ENCODE results near the gene CRYBA1. TPM values are rescaled to one million over a fixed set of nuclear protein-coding genes. Genes with fewer than 3 reads are reported as not detected.
A peak's percentile ranks its signal among the peaks of the same experiment; 100 is the strongest.
"Not testable (repeated sequence)": the region's sequence is repeated elsewhere in the genome, so short reads cannot be mapped to it uniquely, and the experiment has no call there.

Gene CRYBA1
- total and polyA plus RNA-seq, 2 of the 8 experiments (the other 6 are each of a cell fraction or from before 2014, with no cell fraction given): not detected

- TF ChIP-seq ASH2L (IDR thresholded peaks at IDR 0.05; ENCODE audit: low read length): peak; percentile 35
- TF ChIP-seq SRF (IDR thresholded peaks at IDR 0.05; ENCODE audit: low read depth, low read length): no peak
- TF ChIP-seq PHF8 (conservative IDR thresholded peaks at IDR 0.05; ENCODE audit: low read depth, low read length): no peak
- no peak for TF ChIP-seq RBBP5 (IDR thresholded peaks at IDR 0.05; ENCODE audit: borderline replicate concordance, low read depth, low read length)
- no peak for TF ChIP-seq JUND (IDR thresholded peaks at IDR 0.05; ENCODE audit: low read length)
- TF ChIP-seq EZH2 (IDR thresholded peaks at IDR 0.05; ENCODE audit: low read depth, low read length, severe bottlenecking): no peak
- no peak for TF ChIP-seq SIRT6 (IDR thresholded peaks at IDR 0.05; ENCODE audit: low read length)
- no peak for TF ChIP-seq RNF2 (IDR thresholded peaks at IDR 0.05; ENCODE audit: borderline replicate concordance, low read depth, low read length, missing control alignments, poor library complexity, severe bottlenecking)
- no peak for TF ChIP-seq SP2 (IDR thresholded peaks at IDR 0.05; ENCODE audit: low read length)
- TF ChIP-seq SIX5 (IDR thresholded peaks at IDR 0.05; ENCODE audit: low read depth, low read length): no peak
Measured at GRCh38 chr17:29219378-29220047, 27.1 kb upstream of the CRYBA1 start (continued).

- not testable (repeated sequence) for H3K4me3 ChIP-seq (ENCODE audit: extremely low read depth in 1 of 4, insufficient read depth in 2 of 4, low read depth in 3 of 4, low read length in 4 of 4); FAIRE-seq; H3K9me3 ChIP-seq (ENCODE audit: insufficient read depth in 2 of 2, low read depth in 1 of 2, low read length in 1 of 2); H2BK12ac ChIP-seq (ENCODE audit: low read depth, low read length); DNase-seq (ENCODE audit: low read depth in 1 of 2, low spot score in 2 of 2); H3K4me2 ChIP-seq (ENCODE audit: insufficient read depth in 1 of 2, low read depth in 2 of 2, low read length in 2 of 2); H2BK15ac ChIP-seq (ENCODE audit: low read length); H3K18ac ChIP-seq (ENCODE audit: extremely low read depth, low read length); H3K56ac ChIP-seq (replicated peaks; ENCODE audit: insufficient read length, low read depth, low read length); H4K91ac ChIP-seq (replicated peaks; ENCODE audit: insufficient read length, low read length); H2AK5ac ChIP-seq (ENCODE audit: low read depth, low read length); H3K23me2 ChIP-seq (ENCODE audit: low read depth, low read length); H3K14ac ChIP-seq (ENCODE audit: insufficient read length); H2BK120ac ChIP-seq (replicated peaks; ENCODE audit: low read depth, low read length); H2BK5ac ChIP-seq (ENCODE audit: low read depth, low read length); H3K79me2 ChIP-seq (ENCODE audit: control insufficient read depth in 1 of 2, insufficient read depth in 2 of 2, low read length in 2 of 2); H3K9ac ChIP-seq (replicated peaks in 1 of 4; ENCODE audit: extremely low read depth in 1 of 4, low read depth in 3 of 4, low read length in 3 of 4); H3K79me1 ChIP-seq (ENCODE audit: low read depth, low read length); H3K27me3 ChIP-seq (replicated peaks in 1 of 4; ENCODE audit: control insufficient read depth in 3 of 4, extremely low read depth in 1 of 4, insufficient read depth in 3 of 4, low read length in 3 of 4); H2AFZ ChIP-seq (ENCODE audit: low read length); H2BK20ac ChIP-seq (ENCODE audit: low read length); H4K8ac ChIP-seq (ENCODE audit: extremely low read depth, insufficient read depth, low read length); H3K23ac ChIP-seq (ENCODE audit: insufficient read length); H3K4me1 ChIP-seq (replicated peaks in 1 of 4; ENCODE audit: control insufficient read depth in 3 of 4, insufficient read depth in 4 of 4, low read length in 3 of 4); H4K5ac ChIP-seq (ENCODE audit: insufficient read length, low read depth, low read length); H3K4ac ChIP-seq (replicated peaks; ENCODE audit: insufficient read length, low read depth, low read length); H3K36me3 ChIP-seq (ENCODE audit: control insufficient read depth in 2 of 4, insufficient read depth in 4 of 4, low read length in 3 of 4); H3K27ac ChIP-seq (ENCODE audit: low read depth, low read length); H4K20me1 ChIP-seq (replicated peaks in 1 of 2; ENCODE audit: control insufficient read depth in 1 of 2, insufficient read depth in 2 of 2, low read length in 2 of 2)
- WGBS, 2 experiments (ENCODE audit: extremely low coverage in 1 of 2, insufficient coverage in 1 of 2, insufficient read length in 1 of 2, insufficient replicate concordance in 2 of 2, low coverage in 1 of 2, low lambda C conversion rate in 2 of 2, missing lambda C conversion rate in 1 of 2): 93% methylated on average over 11 of the region's 11 CpGs; no CpG with 5 or more reads in 1 of the 2 experiments
- ChIA-PET CTCF (ENCODE audit: partially characterized antibody) (interaction anchor here (0.6 to 18.3 kb wide), 13 partner anchors 9 to 257 kb away, joined by 3 to 333 read pairs (median 13); partner anchors contain the start of gene MYO18A), POLR2A (ENCODE audit: partially characterized antibody) (interaction anchor here (0.8 kb wide), 1 partner anchor 72 kb away, joined by 3 read pairs; no protein-coding TSS in a partner anchor)
Measured at GRCh38 chr17:29221338-29221737, 25.3 kb upstream of the CRYBA1 start.
